GM12878 (cell line): Measurements from ENCODE around the gene VIL1. TPM values are rescaled to one million over a fixed set of nuclear protein-coding genes. Genes with fewer than 3 reads are reported as not detected.

Experiments
- ATAC-seq: fragments of 200-7000 bp; cut with Tn5 transposase; 3 replicates; pipeline ENCODE4 v1.9.1; 2020; ENCODE audit warnings: mild to moderate bottlenecking, moderate library complexity
- BruUV-seq: library from RNA; stranded (reverse); fragments of 400-500 nt; replicated peaks from 2 replicates; lab custom pipeline; 2021; lab: Mats Ljungman, UMichigan
- CTCF ChIA-PET: fragments of 300-600 bp; sonication (Branson Sonifier 250); formaldehyde crosslinking; extraction: SDS; loops from one replicate; lab custom pipeline; 2021; ENCODE audit warnings: inconsistent platforms; lab: Yijun Ruan, JAX
- POLR2A ChIA-PET: fragments of 350-600 bp; formaldehyde crosslinking; extraction: SDS; loops from one replicate; lab custom pipeline; 2021; ENCODE audit warnings: inconsistent platforms; lab: Charles Lee
- RAD21 ChIA-PET: fragments of 300-600 bp; sonication (Branson Sonifier 250); formaldehyde crosslinking; loops from one replicate; lab custom pipeline; 2023; ENCODE audit warnings: antibody characterized with exemption; ENCODE audit not compliant: unreplicated experiment; lab: Charles Lee
- SMC1A ChIA-PET: fragments of 300-600 bp; sonication (Branson Sonifier 250); formaldehyde crosslinking; loops from one replicate; lab custom pipeline; 2023; ENCODE audit not compliant: unreplicated experiment, uncharacterized antibody; lab: Charles Lee
- DNase-seq: peaks from one replicate; pipeline ENCODE4 v3.0.0-alpha.2; 2011; ENCODE audit warnings: low read depth, low spot score
- FAIRE-seq: peaks from 3 replicates; lab custom pipeline; 2011; peaks lifted over from hg19 to GRCh38; lab: Jason Lieb, UNC
- H2AFZ ChIP-seq: 2 replicates; pipeline ENCODE4 v1.6.0; 2011; ENCODE audit warnings: low read depth, low read length, control low read depth; ENCODE audit not compliant: control insufficient read depth
- H3K27ac ChIP-seq: 2 replicates; pipeline ENCODE4 v1.5.1; 2011; ENCODE audit warnings: control low read depth; ENCODE audit not compliant: control insufficient read depth, insufficient read depth
- H3K27me3 ChIP-seq, 2 experiments: replicated peaks in 1 of 2; 2 replicates each; pipeline versions ENCODE4 v1.6.0 to v1.6.1; 2011; ENCODE audit warnings: low read length in 1 of 2; ENCODE audit not compliant: control insufficient read depth in 2 of 2, insufficient read depth in 2 of 2
- H3K36me3 ChIP-seq, 2 experiments: 2 replicates each; pipeline ENCODE4 v1.5.1; 2011; ENCODE audit warnings: low read length in 1 of 2; ENCODE audit not compliant: control insufficient read depth in 2 of 2, insufficient read depth in 2 of 2
- H3K4me1 ChIP-seq: 2 replicates; pipeline ENCODE4 v1.6.1; 2011; ENCODE audit warnings: mild to moderate bottlenecking, low read length, moderate library complexity, mixed read lengths; ENCODE audit not compliant: control insufficient read depth, insufficient read depth
- H3K4me2 ChIP-seq: 2 replicates; pipeline ENCODE4 v1.6.0; 2011; ENCODE audit warnings: control low read depth; ENCODE audit not compliant: control insufficient read depth, insufficient read depth
- H3K4me3 ChIP-seq: fragments of 200-600 bp; sonication (generic); 2 replicates; pipeline ENCODE4 v1.5.1; 2016
- H3K79me2 ChIP-seq: 2 replicates; pipeline ENCODE4 v1.6.0; 2011; ENCODE audit warnings: low read length; ENCODE audit not compliant: control insufficient read depth, insufficient read depth
- H3K9ac ChIP-seq: 2 replicates; pipeline ENCODE4 v1.8.0; 2011; ENCODE audit warnings: low read length, control low read depth, mixed read lengths; ENCODE audit not compliant: control insufficient read depth, insufficient read depth
- H3K9me3 ChIP-seq: replicated peaks from 3 replicates; pipeline ENCODE4 v1.5.1; 2011; ENCODE audit warnings: mild to moderate bottlenecking, low read length; ENCODE audit not compliant: control insufficient read depth, insufficient read depth
- H4K20me1 ChIP-seq: 2 replicates; pipeline ENCODE4 v1.6.0; 2011; ENCODE audit not compliant: control insufficient read depth, insufficient read depth
- CBX3 ChIP-seq: fragments of 200-600 bp; sonication (generic); IDR thresholded peaks from 2 replicates; pipeline ENCODE4 v1.6.1; 2016; ENCODE audit warnings: low read depth, borderline replicate concordance
- CHD2 ChIP-seq: IDR thresholded peaks from 2 replicates; pipeline ENCODE4 v1.6.1; 2011; ENCODE audit warnings: low read depth, low read length, improper control_type of control experiment, borderline replicate concordance
- CUX1 ChIP-seq: IDR thresholded peaks from 2 replicates; pipeline ENCODE4 v1.6.1; 2012; ENCODE audit warnings: improper control_type of control experiment, low read depth, low read length; ENCODE audit not compliant: insufficient replicate concordance
- E2F4 ChIP-seq: IDR thresholded peaks from 2 replicates; pipeline ENCODE4 v1.6.1; 2012; ENCODE audit warnings: low read depth, low read length, improper control_type of control experiment
- SMAD5 ChIP-seq: IDR thresholded peaks from 2 replicates; pipeline ENCODE4 v1.6.1; 2016; ENCODE audit warnings: antibody characterized with exemption, low read depth
- SP1 ChIP-seq: IDR thresholded peaks from one replicate; pipeline ENCODE4 v1.6.1; 2011; ENCODE audit warnings: low read depth, low read length
- USF1 ChIP-seq: IDR thresholded peaks from 2 replicates; pipeline ENCODE4 v1.6.1; 2011; ENCODE audit warnings: borderline replicate concordance, low read depth, mild to moderate bottlenecking, moderate library complexity, mixed read lengths, low read length; ENCODE audit not compliant: insufficient read depth; ENCODE audit errors: extremely low read length
- ZNF207 ChIP-seq: fragments of 450-650 bp; IDR thresholded peaks from 2 replicates; pipeline ENCODE4 v1.6.1; 2014; ENCODE audit warnings: antibody characterized with exemption, mild to moderate bottlenecking, borderline replicate concordance
- WGBS: methylation state at CpG from one replicate; pipeline ENCODE4 v1.1.6; 2016; ENCODE audit warnings: low lambda C conversion rate; ENCODE audit not compliant: insufficient replicate concordance, insufficient coverage; ENCODE audit errors: missing lambda C conversion rate; 5-methylcytosine and 5-hydroxymethylcytosine counted together
- in situ Hi-C: fragments of 300-500 bp; cut with MboI; formaldehyde crosslinking; loops from 9 replicates; pipeline ENCODE4 v1.14.3; 2018; ENCODE audit warnings: mixed read lengths
- intact Hi-C: fragments of 100-400 bp; cut with micrococcal nuclease; formaldehyde crosslinking; loops from one replicate; pipeline ENCODE4 v1.14.2; 2022; ENCODE audit not compliant: unreplicated experiment
- polyA plus RNA-seq, 11 experiments: library from polyadenylated mRNA; depleted of rRNA in 4 of 11; unstranded in 6 of 11; stranded (reverse) in 5 of 11; fragments of >200 nt; fragmentation: Nextera tagmentation in 4 of 11; fragmentation: Illumina TruSeq in 1 of 11; extraction: Ambion mirVana in 4 of 11; extraction: Trizol in 1 of 11; gene quantifications; 1 replicate in 1 of 11; 2 replicates in 10 of 11; pipeline versions ENCODE4 v1.2.1 to v1.2.3, GENCODE V29; 2011 to 2016; ENCODE audit warnings: inconsistent platforms in 2 of 11, missing spikeins in 2 of 11, low read depth in 1 of 11
- total RNA-seq, 4 experiments: library from RNA; depleted of rRNA in 3 of 4; stranded (reverse); fragments of >200 nt in 3 of 4; fragmentation: Illumina TruSeq in 1 of 4; extraction: Trizol in 1 of 4; gene quantifications; 2 replicates each; pipeline versions ENCODE4 v1.2.1 to v1.2.3, GENCODE V29; 2013 to 2021

The VIL1 gene
- total and polyA plus RNA-seq, 10 of the 15 experiments (the other 5 are each of a cell fraction or from before 2014, with no cell fraction given), result 0.03 to 1.9 (median 0.33) TPM

GRCh38 chr2:218431878-218432277 lies 13.0 kb downstream of the VIL1 start (continued):
- TF ChIP-seq CUX1, result no peak
- TF ChIP-seq SP1, result no peak
- TF ChIP-seq, all 136 proteins: peak for 0

GRCh38 chr2:218432676-218433365 lies 13.9 kb downstream of the VIL1 start:
- no peak overlapping the region for H2AFZ ChIP-seq
- H3K27me3 ChIP-seq, result no peaks in the 10 kb centered on the region
- H3K4me1 ChIP-seq, result no peaks in the 10 kb centered on the region
- H3K79me2 ChIP-seq, result no peaks in the 10 kb centered on the region
- no TSS peak for BruUV-seq
- DNase-seq, result no peak
- in situ Hi-C loops (no loop called here), intact Hi-C loops (no loop called here)
- ChIA-PET CTCF (no interaction called here), SMC1A (no interaction called here), RAD21 (no interaction called here), POLR2A (no interaction called here)
- H3K9me3 ChIP-seq, result no peaks in the 10 kb centered on the region
- WGBS, result 59% methylated on average over 8 of the region's 8 CpGs
- H3K4me2 ChIP-seq, result no peak overlapping the region
- no peak for ATAC-seq
- H4K20me1 ChIP-seq, result no peaks in the 10 kb centered on the region
- no peak for TF ChIP-seq SMAD5
- TF ChIP-seq CHD2, result no peak
- TF ChIP-seq CBX3, result no peak
- TF ChIP-seq USF1, result no peak
- no peak for TF ChIP-seq E2F4
- no peak for TF ChIP-seq ZNF207
- H3K36me3 ChIP-seq, result no peaks in the 10 kb centered on the region
- no peak overlapping the region for H3K9ac ChIP-seq
- no peak for FAIRE-seq
- no peak overlapping the region for H3K27ac ChIP-seq
- H3K4me3 ChIP-seq, result no peak overlapping the region
